HG03565 (cell line): Measurements from ENCODE around the gene VPS13C.
"Not testable (repeated sequence)": the region's sequence is repeated elsewhere in the genome, so short reads cannot be mapped to it uniquely, and the experiment has no call there.

ENCODE experiments used
- ATAC-seq: cut with Tn5 transposase; IDR thresholded peaks from one replicate; pipeline ENCODE4 v1.9.1; 2021; ENCODE audit warnings: mild to moderate bottlenecking, moderate library complexity; ENCODE audit not compliant: unreplicated experiment

VPS13C gene

GRCh38 chr15:62050115-62050514, 10.1 kb downstream of the VPS13C start:
- ATAC-seq = no peak

- ATAC-seq = not testable (repeated sequence)
These were observed 12.0 kb downstream of the VPS13C start for GRCh38 chr15:62048254-62048653.

GRCh38 chr15:62047282-62047827, 12.9 kb downstream of the VPS13C start:
- ATAC-seq = no peak

DNA sequence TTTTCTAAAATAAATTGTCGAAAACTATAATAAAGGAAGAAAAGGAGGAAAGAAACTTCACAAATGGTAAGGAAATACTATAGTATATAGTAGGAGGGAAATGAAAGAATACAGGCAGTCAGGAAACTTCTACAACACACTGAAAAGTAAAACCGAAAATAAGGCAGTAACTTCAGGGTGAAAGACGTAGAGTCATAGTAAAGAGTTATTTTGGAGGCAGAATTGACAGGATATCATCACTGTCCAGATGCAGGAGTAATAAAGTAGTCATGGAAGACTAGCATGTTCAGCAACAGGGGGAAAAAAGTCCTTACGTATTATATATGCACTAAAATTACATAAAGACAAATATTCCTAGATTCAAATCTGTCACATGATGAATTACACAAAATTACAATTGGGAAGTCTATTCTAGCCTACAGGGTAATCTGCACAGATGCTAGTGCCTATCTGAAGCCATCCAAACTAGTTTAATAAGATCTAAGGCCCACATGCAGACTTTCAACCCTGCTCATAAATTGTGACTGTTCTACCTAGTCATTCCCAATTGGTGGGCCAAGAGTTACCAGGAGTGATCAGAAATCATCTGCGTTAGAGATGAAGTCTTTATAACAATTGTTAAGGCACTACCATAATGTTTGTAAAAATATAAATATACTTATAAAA, 14.0 kb downstream of the VPS13C start:
- peak; percentile 76 for ATAC-seq

GRCh38 chr15:62035256-62035924, 24.9 kb downstream of the VPS13C start:
- no peak for ATAC-seq

DNA sequence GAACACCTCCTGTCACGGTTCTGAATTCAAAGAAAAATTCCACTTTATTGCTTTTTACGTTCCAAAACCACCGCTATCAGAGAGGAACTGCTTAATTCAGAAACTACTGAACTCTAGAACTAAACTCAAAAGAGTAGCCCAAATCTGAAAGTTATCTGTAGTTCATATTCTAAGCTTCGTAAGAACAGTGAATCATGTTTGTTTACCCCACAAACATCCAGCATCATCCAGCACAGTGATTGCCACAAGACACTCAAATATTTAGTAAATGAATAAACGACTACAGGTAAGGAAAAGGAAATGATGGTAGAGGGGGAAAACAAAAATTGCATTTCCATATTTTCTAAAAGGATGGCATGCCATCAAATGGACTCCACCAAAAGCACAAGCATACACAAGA, 32.3 kb downstream of the VPS13C start:
- no peak for ATAC-seq

GRCh38 chr15:62027263-62027565, 33.0 kb downstream of the VPS13C start:
- no peak for ATAC-seq

DNA sequence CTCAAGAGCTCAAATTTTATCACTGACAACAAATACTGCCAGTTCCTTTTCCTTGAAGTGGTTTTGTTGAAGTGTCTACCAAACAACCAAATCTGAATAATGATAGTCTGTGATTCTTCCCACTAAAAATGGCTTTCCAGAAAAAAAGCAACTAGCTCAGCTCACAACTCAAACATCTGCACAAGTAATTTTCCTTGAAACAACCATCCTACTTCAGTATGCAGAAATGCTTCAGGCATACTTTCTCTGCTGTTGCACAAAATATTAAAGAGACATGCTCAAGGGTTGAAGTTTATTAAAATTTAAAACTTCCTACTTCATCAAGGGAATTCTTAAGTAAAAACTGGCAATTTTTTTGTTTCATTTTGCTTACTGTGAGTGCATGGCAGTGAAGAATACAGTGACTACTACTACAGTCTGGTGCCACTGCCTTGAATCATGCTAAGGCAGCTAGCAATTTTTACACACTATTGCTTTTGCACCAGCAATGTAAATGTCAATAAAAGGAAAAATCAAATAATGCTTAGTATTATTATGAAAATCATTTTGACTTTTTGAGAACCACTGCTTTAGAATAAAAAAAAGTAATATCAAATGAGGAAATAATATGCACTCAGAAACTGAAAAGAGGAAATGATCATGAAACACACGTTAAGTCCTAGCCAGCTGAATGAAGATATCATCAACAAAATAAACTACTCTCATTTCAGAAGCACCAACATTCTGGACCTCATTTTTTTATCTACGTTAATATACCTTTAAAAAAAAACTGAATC, 33.6 kb downstream of the VPS13C start:
- ATAC-seq = peak; percentile 65

GRCh38 chr15:62021991-62022600, 38.2 kb downstream of the VPS13C start:
- ATAC-seq = no peak

DNA sequence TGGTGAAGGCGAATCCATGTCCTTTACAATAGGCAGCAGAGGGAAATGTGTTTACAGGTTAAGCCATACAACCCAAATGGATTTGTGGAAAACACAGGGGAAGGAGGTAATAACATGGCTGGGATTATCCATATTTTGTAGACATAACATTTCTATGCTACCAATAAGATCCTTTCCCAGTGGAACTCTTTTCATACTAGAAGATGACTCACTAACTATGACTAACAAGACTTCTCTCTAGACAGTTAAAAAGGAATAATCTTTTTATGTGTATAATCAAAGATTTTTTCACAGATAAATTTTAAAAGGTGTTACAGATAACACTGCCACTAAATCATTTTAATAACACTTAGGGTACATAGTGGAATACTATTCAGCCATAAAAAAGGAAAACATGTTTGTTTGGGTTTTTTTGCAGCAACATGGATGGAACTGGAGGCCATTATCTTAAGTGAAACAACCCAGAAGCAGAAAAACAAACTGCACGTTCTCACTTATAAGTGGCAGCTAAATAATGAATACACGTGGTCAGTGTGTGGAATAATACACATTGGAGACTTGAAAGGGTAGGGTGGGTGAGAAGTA, 39.6 kb downstream of the VPS13C start:
- ATAC-seq = no peak

GRCh38 chr15:62005354-62005753, 54.9 kb downstream of the VPS13C start:
- not testable (repeated sequence) for ATAC-seq

GRCh38 chr15:61997786-61998185, 62.5 kb downstream of the VPS13C start:
- no peak for ATAC-seq

GRCh38 chr15:61996056-61996635, 64.1 kb downstream of the VPS13C start:
- ATAC-seq = no peak

- ATAC-seq = no peak
These were observed 66.0 kb downstream of the VPS13C start for GRCh38 chr15:61994216-61994615.

GRCh38 chr15:61992518-61992917, 67.7 kb downstream of the VPS13C start:
- ATAC-seq = no peak

DNA sequence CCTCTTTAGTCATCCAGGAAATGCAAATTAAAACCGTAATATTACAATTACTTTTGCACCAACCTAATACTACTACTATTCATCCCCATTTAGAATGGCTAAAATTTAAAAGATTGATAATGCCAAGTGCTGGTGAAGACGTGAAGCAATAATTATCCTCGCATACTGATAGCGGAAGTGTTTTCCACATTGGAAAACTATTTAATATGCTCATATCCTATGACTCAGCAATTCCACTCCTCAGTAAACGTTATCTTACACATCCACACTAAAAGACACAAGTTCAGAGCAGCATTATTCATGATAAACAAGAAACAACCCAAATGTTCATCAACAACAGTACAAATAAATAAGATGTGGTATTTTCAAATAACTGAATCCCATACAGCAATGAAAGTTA, 70.6 kb downstream of the VPS13C start:
- ATAC-seq = no peak

- no peak for ATAC-seq
These were observed 72.4 kb downstream of the VPS13C start for GRCh38 chr15:61987824-61988223.

- ATAC-seq = no peak
These were observed 77.2 kb downstream of the VPS13C start for GRCh38 chr15:61983081-61983480.

DNA sequence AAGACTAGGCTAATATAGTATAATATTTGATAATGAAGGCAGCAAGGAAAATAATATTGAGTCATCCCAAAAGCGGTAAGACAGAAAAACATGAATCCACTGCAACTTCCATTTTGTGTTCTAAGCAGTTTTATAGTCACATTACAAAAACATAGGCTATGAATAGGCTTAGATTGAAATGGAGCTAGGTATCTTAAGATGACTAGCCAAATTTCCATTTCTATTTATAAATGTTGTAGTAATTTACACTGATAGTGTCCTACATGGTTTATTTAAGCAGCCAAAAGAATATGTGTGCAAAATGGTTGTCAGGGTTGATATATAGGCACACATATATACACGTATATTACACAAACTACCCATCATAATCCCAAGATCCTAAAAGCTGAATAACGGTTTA, 82.0 kb downstream of the VPS13C start:
- ATAC-seq = no peak

- no peak for ATAC-seq
These were observed 85.5 kb downstream of the VPS13C start for GRCh38 chr15:61974759-61975158.

- no peak for ATAC-seq
These were observed 86.1 kb downstream of the VPS13C start for GRCh38 chr15:61974118-61974517.
